Measurements from ENCODE around the gene NR2E3. TPM values are rescaled to one million over a fixed set of nuclear protein-coding genes. Genes with fewer than 3 reads are reported as not detected.
A peak's percentile ranks its signal among the peaks of the same experiment; 100 is the strongest.

NR2E3 gene
- total RNA-seq, 1 experiment from 2014 or later: 0.31 TPM

DNA sequence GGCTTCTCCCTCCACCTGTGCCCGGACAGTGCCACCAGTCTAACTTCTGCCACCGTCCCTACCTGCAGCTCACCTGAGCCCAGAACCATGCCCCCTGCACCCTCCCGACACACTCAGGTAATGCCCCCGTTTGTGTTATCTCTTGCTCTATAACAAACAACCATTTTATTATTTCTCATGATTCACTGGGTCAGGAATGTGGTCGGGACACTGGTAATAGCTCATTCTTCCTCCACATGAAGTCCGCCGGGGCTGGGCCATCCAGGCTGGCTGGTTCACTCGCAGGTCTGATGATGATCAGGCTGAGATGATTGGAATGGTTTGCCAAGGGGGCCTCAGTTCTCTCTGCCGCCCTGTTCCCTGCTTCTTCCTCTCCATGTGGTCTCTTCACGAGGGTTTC, 20.3 kb upstream of the NR2E3 start:
- WGBS (ENCODE audit: extremely low coverage, insufficient read length, low lambda C conversion rate): no CpG with 5 or more reads among the region's 10 CpGs
- no peak overlapping the region for H3K4ac ChIP-seq (ENCODE audit: low read depth, low read length)
- no peaks in the 10 kb centered on the region for H3K9me3 ChIP-seq (ENCODE audit: control insufficient read depth, low read depth, low read length)
- H3K56ac ChIP-seq (ENCODE audit: insufficient read length, low read depth, low read length): no peak overlapping the region
- H3K79me1 ChIP-seq (ENCODE audit: insufficient read depth, low read depth, low read length, poor library complexity, severe bottlenecking): no peaks in the 10 kb centered on the region
- H2AK5ac ChIP-seq (ENCODE audit: insufficient read length, low read length): no peak overlapping the region
- H3K9ac ChIP-seq (ENCODE audit: extremely low read depth, insufficient read length, low read length): no peak overlapping the region
- no peaks in the 10 kb centered on the region; the same call in 1 of the 2 replicates for H3K79me2 ChIP-seq (ENCODE audit: insufficient read depth, low read length)
- no peak overlapping the region for H2AFZ ChIP-seq (ENCODE audit: low read length)
- Mint-ChIP-seq H3K4me3 (no peak overlapping the region), H3K27ac (peak overlapping the region in 1 of 3 experiments; percentile 71; a peak in 1 of 7 replicates), H3K27me3 (ENCODE audit: low read depth) (no peaks in the 10 kb centered on the region; the same call in 1 of the 2 replicates), H3K9me3 (no peaks in the 10 kb centered on the region), H3K36me3 (ENCODE audit: insufficient read depth in 1 of 3, low read depth in 3 of 3) (no peaks in the 10 kb centered on the region; a peak in 1 of 7 replicates), H3K4me1 (no peaks in the 10 kb centered on the region)
- no peaks in the 10 kb centered on the region for H3K27me3 ChIP-seq (ENCODE audit: insufficient read depth, low read length)
- no peak overlapping the region for H4K5ac ChIP-seq (ENCODE audit: insufficient read length, low read depth, low read length)
- H2BK12ac ChIP-seq (ENCODE audit: insufficient read length, low read depth, low read length): no peak overlapping the region
- no peak overlapping the region for H2BK15ac ChIP-seq (ENCODE audit: low read depth, low read length)
- no peak overlapping the region for H2BK120ac ChIP-seq (ENCODE audit: low read depth, low read length, poor library complexity, severe bottlenecking)
- H2BK5ac ChIP-seq (ENCODE audit: insufficient read length, low read length): no peak overlapping the region
- no peak overlapping the region for H3K18ac ChIP-seq (ENCODE audit: insufficient read length, low read depth, low read length)
- H3K4me2 ChIP-seq (ENCODE audit: insufficient read depth, insufficient read length, low read length): no peak overlapping the region
- H3K27ac ChIP-seq (ENCODE audit: insufficient read length, low read depth, low read length): no peak overlapping the region
- DNase-seq: no peak
- H3K23me2 ChIP-seq (ENCODE audit: insufficient read length, low read depth, low read length, poor library complexity, severe bottlenecking): no peaks in the 10 kb centered on the region
- no peak overlapping the region for H3T11ph ChIP-seq (ENCODE audit: low read length)
- H4K91ac ChIP-seq (ENCODE audit: insufficient read length, low read depth, low read length): no peak overlapping the region
- no peaks in the 10 kb centered on the region for H4K20me1 ChIP-seq (ENCODE audit: control insufficient read depth, insufficient read depth, insufficient read length)
- no peak overlapping the region for H3K14ac ChIP-seq (ENCODE audit: insufficient read depth, low read length)
- H3K23ac ChIP-seq (ENCODE audit: insufficient read length, low read depth, low read length): no peak overlapping the region
- no peak overlapping the region for H4K8ac ChIP-seq (replicated peaks; ENCODE audit: insufficient read length, low read depth, low read length)
- TF ChIP-seq CTCF (conservative IDR thresholded peaks at IDR 0.05): no peak
- H3K4me1 ChIP-seq (ENCODE audit: insufficient read depth, low read length): no peaks in the 10 kb centered on the region
- no peak overlapping the region for H2BK20ac ChIP-seq (ENCODE audit: low read depth, low read length, poor library complexity, severe bottlenecking)
